ENCODE data around the gene MEIOB.
"Not testable (repeated sequence)": the region's sequence is repeated elsewhere in the genome, so short reads cannot be mapped to it uniquely, and the experiment has no call there.

The MEIOB gene

GRCh38 chr16:1877804-1878203, 5.8 kb upstream of the MEIOB start:
- Histone ChIP-seq H3K9ac (no peak overlapping the region), H3K4me3 (no peak overlapping the region), H3K4me2 (no peak overlapping the region), H3K4me1 (no peaks in the 10 kb centered on the region), H3K36me3 (no peaks in the 10 kb centered on the region), H3K27ac (no peak overlapping the region), H4K20me1 (no peaks in the 10 kb centered on the region), H3K9me3 (no peaks in the 10 kb centered on the region), H3K27me3 (no peaks in the 10 kb centered on the region)
- no peak for TF ChIP-seq Cebpa-rat (IDR thresholded peaks at IDR 0.05)

DNA sequence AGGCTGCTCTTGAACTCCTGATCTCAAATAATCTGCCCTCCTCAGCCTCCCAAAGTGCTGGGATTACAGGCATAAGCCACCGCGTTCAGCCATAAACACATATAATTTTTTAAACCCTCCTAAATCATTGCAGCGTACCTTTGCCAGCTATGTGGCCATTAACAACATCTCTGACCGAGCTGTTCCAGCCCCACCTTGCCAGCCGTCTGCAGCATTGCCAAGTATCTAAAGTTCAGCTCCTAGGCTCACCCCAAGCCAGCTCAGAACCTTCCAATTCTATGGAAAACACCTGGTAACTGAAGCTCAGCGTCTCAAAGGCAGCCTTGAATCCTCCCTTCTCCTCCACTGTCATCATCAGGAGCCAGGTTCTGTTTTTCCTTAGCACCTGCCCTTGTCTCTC, 5.1 kb upstream of the MEIOB start:
- no peak overlapping the region for H3K9ac ChIP-seq
- H3K4me3 ChIP-seq, result no peak overlapping the region
- H3K9me3 ChIP-seq, result no peaks in the 10 kb centered on the region
- no peaks in the 10 kb centered on the region for H4K20me1 ChIP-seq
- H3K27ac ChIP-seq, result no peak overlapping the region
- TF ChIP-seq Cebpa-rat (IDR thresholded peaks at IDR 0.05), result no peak
- H3K27me3 ChIP-seq, result no peaks in the 10 kb centered on the region
- no peaks in the 10 kb centered on the region for H3K36me3 ChIP-seq
- no peaks in the 10 kb centered on the region for H3K4me1 ChIP-seq
- no peak overlapping the region for H3K4me2 ChIP-seq

DNA sequence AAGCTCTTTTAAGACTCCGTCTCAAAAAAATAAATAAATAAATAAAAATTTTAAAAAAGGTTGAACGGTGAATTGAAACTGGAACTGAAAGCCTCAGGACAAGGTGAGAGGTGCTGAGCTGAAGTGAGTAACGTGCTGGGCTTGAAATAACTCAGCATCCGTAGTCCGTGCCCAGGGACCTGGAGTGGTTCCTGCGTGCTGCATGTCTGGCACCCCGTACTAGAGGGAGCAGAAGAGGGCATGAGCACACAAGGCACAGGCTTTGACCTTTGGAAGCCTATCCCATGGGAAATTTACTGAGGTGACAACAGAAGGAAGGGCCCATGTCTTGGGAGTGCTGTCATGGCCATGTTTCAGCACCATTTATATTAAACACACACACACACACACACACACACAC, 4.5 kb upstream of the MEIOB start:
- Histone ChIP-seq H3K4me1 (no peaks in the 10 kb centered on the region), H3K27ac (no peak overlapping the region), H4K20me1 (no peaks in the 10 kb centered on the region), H3K36me3 (no peaks in the 10 kb centered on the region), H3K4me2 (no peak overlapping the region), H3K27me3 (no peaks in the 10 kb centered on the region), H3K4me3 (no peak overlapping the region), H3K9ac (no peak overlapping the region), H3K9me3 (no peaks in the 10 kb centered on the region)
- TF ChIP-seq Cebpa-rat (IDR thresholded peaks at IDR 0.05), result no peak

GRCh38 chr16:1876066-1876465, 4.1 kb upstream of the MEIOB start:
- H3K4me1 ChIP-seq, H4K20me1 ChIP-seq, H3K4me3 ChIP-seq, H3K9me3 ChIP-seq, H3K27ac ChIP-seq, H3K4me2 ChIP-seq, H3K9ac ChIP-seq, H3K36me3 ChIP-seq, H3K27me3 ChIP-seq: not testable (repeated sequence)

- H3K9ac ChIP-seq, result no peak overlapping the region
- no peaks in the 10 kb centered on the region for H3K4me1 ChIP-seq
- H3K27me3 ChIP-seq, result no peaks in the 10 kb centered on the region
- no peak overlapping the region for H3K4me2 ChIP-seq
- no peaks in the 10 kb centered on the region for H3K36me3 ChIP-seq
- no peak overlapping the region for H3K27ac ChIP-seq
- no peaks in the 10 kb centered on the region for H4K20me1 ChIP-seq
- H3K4me3 ChIP-seq, result no peak overlapping the region
- no peaks in the 10 kb centered on the region for H3K9me3 ChIP-seq
- TF ChIP-seq Cebpa-rat (IDR thresholded peaks at IDR 0.05), result no peak
These were observed 2.9 kb upstream of the MEIOB start for GRCh38 chr16:1874854-1875253.

DNA sequence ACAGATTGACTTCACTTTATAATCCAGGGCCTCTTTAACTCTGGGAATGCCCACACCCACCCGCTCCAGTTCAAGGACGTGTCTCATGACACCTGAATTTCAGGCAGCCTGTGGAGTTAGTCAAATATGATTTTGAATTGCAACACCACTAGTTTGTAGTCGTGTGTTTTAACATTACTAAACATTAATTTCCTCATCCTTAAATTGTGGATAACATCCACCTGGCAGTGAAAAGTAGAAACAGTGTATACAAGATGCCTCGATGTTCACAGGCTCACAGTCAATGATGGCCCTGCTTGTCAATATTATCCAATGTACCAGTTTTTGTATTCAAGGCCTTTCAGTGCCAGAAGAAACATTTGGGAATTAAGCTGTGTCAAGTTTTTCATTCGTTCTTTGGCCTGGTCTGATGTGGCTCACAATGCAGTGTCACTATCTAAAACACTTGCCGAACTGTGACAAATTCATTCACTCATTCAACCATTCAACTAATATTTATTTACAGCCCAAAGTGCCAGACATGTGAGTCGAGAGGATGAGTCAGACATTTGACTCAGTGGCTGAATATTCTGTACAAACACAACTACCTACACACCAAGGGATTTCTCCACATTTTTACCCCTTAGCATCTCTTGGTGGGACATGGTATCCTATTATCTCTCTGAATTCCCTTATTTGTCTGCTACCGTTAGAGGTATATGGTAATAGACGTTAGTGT, 1.4 kb downstream of the MEIOB start:
- Histone ChIP-seq H3K27ac (no peak overlapping the region), H3K9me3 (no peaks in the 10 kb centered on the region), H3K4me1 (no peaks in the 10 kb centered on the region), H3K4me2 (no peak overlapping the region), H3K36me3 (no peaks in the 10 kb centered on the region), H3K27me3 (no peaks in the 10 kb centered on the region), H3K9ac (no peak overlapping the region), H3K4me3 (no peak overlapping the region), H4K20me1 (no peaks in the 10 kb centered on the region)
- TF ChIP-seq Cebpa-rat (IDR thresholded peaks at IDR 0.05), result no peak

GRCh38 chr16:1865902-1866690, 5.9 kb downstream of the MEIOB start:
- Histone ChIP-seq H3K4me3 (no peak overlapping the region), H3K9me3 (no peaks in the 10 kb centered on the region), H3K27ac (no peak overlapping the region), H3K9ac (no peak overlapping the region), H3K27me3 (no peaks in the 10 kb centered on the region), H3K4me1 (no peaks in the 10 kb centered on the region), H4K20me1 (no peaks in the 10 kb centered on the region), H3K36me3 (no peaks in the 10 kb centered on the region), H3K4me2 (no peak overlapping the region)
- TF ChIP-seq Cebpa-rat (IDR thresholded peaks at IDR 0.05), result no peak

DNA sequence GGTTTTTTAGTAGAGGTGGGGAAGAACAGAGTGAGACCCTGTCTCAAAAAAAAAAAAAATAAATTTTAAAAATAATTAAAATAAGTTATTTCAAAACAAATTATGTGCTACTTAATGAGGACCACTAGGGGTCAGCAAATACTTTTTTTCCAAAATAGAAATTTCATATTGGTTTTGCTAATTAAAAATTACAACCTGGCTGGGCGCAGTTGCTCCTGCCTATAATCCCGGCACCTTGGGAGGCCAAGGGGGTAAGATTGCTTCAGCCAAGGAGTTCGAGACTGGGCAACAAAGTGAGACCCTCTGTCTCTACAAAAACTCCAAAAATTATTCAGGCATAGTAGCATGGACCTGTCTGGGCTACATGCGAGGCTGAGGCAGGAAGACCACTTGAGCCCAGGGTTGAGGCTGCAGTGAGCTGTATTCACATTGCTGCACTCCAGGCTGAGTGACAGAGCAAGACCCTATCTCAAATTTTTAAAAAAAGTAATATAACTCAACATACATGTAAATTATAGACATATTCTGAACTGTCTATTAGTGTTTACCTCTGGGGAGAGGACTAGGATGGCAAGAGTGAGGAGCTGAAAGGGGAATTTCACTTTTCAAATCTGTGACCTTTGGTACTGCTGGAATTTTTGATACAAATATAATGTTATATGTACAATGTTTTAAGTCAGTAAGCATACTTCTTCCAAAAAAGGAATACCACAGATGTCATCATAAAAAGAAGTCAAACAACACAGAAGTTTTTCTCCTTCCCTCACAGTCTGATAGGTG, 8.1 kb downstream of the MEIOB start:
- no peak overlapping the region for H3K9ac ChIP-seq
- H3K4me1 ChIP-seq, result peaks cover 8% of the 10 kb centered on the region
- TF ChIP-seq Cebpa-rat (IDR thresholded peaks at IDR 0.05), result no peak
- H4K20me1 ChIP-seq, result no peaks in the 10 kb centered on the region
- H3K4me3 ChIP-seq, result no peak overlapping the region
- no peak overlapping the region for H3K27ac ChIP-seq
- H3K9me3 ChIP-seq, result no peaks in the 10 kb centered on the region
- no peak overlapping the region for H3K4me2 ChIP-seq
- no peaks in the 10 kb centered on the region for H3K36me3 ChIP-seq
- peaks cover 4% of the 10 kb centered on the region; the same call in 1 of the 2 replicates for H3K27me3 ChIP-seq

DNA sequence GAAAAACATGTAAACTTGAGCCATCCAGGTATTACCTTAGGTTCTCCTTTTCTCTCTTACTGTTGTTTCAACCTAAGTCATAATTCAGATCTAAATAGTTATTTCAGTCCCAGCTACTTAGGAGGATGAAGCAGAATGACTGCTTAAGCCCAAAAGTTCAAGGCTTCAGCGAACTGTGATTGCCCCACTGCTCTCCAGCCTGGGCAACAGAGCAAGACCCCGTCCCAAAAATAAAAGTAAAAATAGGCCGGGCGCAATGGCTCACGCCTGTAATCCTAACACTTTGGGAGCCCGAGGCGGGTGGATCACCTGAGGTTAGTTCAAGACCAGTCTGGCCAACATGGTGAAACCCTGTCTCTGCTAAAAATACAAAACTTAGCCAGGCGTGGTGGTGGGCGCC, 9.6 kb downstream of the MEIOB start:
- H3K9me3 ChIP-seq, result no peaks in the 10 kb centered on the region
- no peak overlapping the region for H3K4me2 ChIP-seq
- H3K9ac ChIP-seq, result no peak overlapping the region
- peaks cover 8% of the 10 kb centered on the region for H3K4me1 ChIP-seq
- H4K20me1 ChIP-seq, result no peaks in the 10 kb centered on the region
- H3K4me3 ChIP-seq, result no peak overlapping the region
- no peak overlapping the region for H3K27ac ChIP-seq
- H3K27me3 ChIP-seq, result peaks cover 17% of the 10 kb centered on the region; the same call in 1 of the 2 replicates
- no peaks in the 10 kb centered on the region for H3K36me3 ChIP-seq
- TF ChIP-seq Cebpa-rat (IDR thresholded peaks at IDR 0.05), result no peak

DNA sequence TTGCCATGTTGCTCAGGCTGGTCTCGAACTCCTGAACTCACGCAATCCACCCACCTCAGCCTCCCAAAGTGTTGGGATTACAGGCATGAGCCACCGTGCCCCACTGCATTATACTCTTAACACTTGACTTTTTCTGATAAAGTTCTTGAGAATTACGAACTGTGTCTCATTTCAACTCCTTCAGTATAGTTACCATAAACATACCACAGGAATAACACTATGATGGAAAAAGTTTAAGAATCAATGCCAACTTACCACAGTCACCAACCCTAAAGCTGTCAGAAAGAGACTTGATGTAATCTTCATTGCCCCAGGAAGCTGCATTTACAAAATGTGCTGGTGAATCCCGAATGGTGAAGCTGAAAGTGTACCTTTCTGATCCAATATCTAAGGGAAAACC, 10.2 kb downstream of the MEIOB start:
- Histone ChIP-seq H3K4me2 (no peak overlapping the region), H3K27me3 (peaks cover 21% of the 10 kb centered on the region; the same call in 1 of the 2 replicates), H3K9me3 (no peaks in the 10 kb centered on the region), H3K4me1 (peaks cover 8% of the 10 kb centered on the region), H3K4me3 (no peak overlapping the region), H3K9ac (no peak overlapping the region), H4K20me1 (no peaks in the 10 kb centered on the region), H3K36me3 (no peaks in the 10 kb centered on the region), H3K27ac (no peak overlapping the region)
- no peak for TF ChIP-seq Cebpa-rat (IDR thresholded peaks at IDR 0.05)

Measured in BLaER1 (cell line).